ENCODE results near the gene SCOC. TPM values are rescaled to one million over a fixed set of nuclear protein-coding genes. Genes with fewer than 3 reads are reported as not detected.
A peak's percentile ranks its signal among the peaks of the same experiment; 100 is the strongest.

SCOC gene
- total RNA-seq, 1 donor from 2014 or later = 64.1 TPM

DNA sequence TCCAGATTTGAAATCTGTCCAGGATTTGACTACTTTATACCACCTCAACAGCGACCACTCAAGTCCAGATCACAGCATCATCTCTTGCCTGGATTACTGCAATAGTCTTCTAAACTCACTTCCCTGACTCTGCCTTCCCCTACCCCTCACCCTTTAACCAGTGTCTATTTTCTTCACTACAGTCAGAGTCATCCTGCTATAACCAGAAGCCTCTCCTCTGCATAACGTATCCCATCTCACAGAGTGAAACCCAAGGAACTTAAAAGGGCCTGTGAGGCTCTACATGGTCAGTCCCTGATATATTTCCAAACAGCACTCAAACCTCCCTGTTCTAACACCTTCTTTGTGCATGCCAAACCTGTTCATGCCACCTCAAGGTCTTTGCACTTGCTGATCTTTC, 40.7 kb upstream of the SCOC start:
- TF ChIP-seq, protein P1, sequence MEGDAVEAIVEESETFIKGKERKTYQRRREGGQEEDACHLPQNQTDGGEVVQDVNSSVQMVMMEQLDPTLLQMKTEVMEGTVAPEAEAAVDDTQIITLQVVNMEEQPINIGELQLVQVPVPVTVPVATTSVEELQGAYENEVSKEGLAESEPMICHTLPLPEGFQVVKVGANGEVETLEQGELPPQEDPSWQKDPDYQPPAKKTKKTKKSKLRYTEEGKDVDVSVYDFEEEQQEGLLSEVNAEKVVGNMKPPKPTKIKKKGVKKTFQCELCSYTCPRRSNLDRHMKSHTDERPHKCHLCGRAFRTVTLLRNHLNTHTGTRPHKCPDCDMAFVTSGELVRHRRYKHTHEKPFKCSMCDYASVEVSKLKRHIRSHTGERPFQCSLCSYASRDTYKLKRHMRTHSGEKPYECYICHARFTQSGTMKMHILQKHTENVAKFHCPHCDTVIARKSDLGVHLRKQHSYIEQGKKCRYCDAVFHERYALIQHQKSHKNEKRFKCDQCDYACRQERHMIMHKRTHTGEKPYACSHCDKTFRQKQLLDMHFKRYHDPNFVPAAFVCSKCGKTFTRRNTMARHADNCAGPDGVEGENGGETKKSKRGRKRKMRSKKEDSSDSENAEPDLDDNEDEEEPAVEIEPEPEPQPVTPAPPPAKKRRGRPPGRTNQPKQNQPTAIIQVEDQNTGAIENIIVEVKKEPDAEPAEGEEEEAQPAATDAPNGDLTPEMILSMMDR (IDR thresholded peaks at IDR 0.05; ENCODE audit: insufficient read depth, low read length, poor library complexity, severe bottlenecking) = no peak
- Histone ChIP-seq H3K27me3 (ENCODE audit: control insufficient read depth, insufficient read depth, low read length) (no peaks in the 10 kb centered on the region), H3K36me3 (ENCODE audit: control insufficient read depth, insufficient read depth, low read length) (no peaks in the 10 kb centered on the region), H3K4me3 (ENCODE audit: low read depth, low read length) (no peak overlapping the region)
- no peak for DNase-seq (ENCODE audit: low read depth)

DNA sequence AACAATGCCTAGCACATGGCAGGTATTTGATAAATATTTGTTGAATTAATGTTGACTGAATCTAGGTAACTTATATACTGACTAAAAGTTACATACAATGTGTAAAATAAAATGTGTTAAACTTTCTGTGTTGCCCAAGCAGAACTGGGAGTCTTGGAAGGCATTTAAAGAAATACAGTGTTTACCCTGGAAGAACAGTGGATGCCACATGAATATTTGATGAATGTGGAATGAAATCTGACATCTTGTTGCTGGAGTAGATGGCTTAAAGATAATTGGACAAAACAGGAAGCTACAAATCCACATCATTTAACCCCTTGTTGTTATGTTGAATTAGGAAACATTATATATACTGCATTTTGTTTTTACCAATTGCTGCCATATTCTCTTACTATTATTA, 39.9 kb upstream of the SCOC start:
- H3K27me3 ChIP-seq (ENCODE audit: control insufficient read depth, insufficient read depth, low read length) = no peaks in the 10 kb centered on the region
- TF ChIP-seq, protein P1 (IDR thresholded peaks at IDR 0.05; ENCODE audit: insufficient read depth, low read length, poor library complexity, severe bottlenecking) = no peak
- no peak for DNase-seq (ENCODE audit: low read depth)
- H3K4me3 ChIP-seq (ENCODE audit: low read depth, low read length) = no peak overlapping the region
- H3K36me3 ChIP-seq (ENCODE audit: control insufficient read depth, insufficient read depth, low read length) = no peaks in the 10 kb centered on the region

DNA sequence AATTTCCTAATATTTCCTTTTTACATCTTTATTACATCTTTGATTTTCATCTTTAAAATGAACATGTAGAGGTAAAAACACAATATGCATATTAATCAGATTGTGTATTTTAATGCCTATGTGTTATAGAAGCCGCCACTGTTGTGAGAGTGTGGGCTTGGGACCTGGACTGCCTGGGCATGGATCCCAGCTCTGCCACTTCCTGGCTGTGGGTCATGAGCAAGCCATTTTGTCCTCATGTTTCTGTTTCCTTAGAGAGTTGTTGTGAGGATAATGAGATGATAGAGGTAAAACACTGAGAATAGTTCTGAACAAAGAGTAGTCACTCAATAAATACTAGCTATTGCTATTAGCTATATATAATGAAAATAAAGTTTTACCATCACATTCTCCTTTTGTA, 38.4 kb upstream of the SCOC start:
- TF ChIP-seq, protein P1 (IDR thresholded peaks at IDR 0.05; ENCODE audit: insufficient read depth, low read length, poor library complexity, severe bottlenecking) = no peak
- no peak for DNase-seq (ENCODE audit: low read depth)
- H3K4me3 ChIP-seq (ENCODE audit: low read depth, low read length) = no peak overlapping the region
- H3K36me3 ChIP-seq (ENCODE audit: control insufficient read depth, insufficient read depth, low read length) = no peaks in the 10 kb centered on the region
- no peaks in the 10 kb centered on the region for H3K27me3 ChIP-seq (ENCODE audit: control insufficient read depth, insufficient read depth, low read length)

DNA sequence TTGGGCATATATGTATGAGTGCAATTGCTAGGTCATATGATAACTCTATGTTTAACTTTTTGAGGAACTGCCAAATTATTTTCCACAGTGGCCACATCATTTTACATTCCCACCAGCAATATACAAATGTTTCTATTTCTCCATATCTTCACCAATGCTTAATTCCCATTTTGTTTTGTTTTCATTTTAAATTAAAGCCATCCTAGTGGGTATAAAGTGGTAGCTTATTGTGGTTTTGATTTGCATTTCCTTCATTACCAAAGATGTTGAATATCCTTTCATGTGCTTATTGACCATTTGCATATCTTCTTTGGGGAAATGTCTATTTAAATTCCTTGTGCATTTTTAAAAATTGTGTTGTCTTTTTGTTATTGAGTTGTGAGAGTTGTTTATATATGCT, 36.7 kb upstream of the SCOC start:
- no peak for DNase-seq (ENCODE audit: low read depth)
- TF ChIP-seq, protein P1 (IDR thresholded peaks at IDR 0.05; ENCODE audit: insufficient read depth, low read length, poor library complexity, severe bottlenecking) = no peak
- Histone ChIP-seq H3K36me3 (ENCODE audit: control insufficient read depth, insufficient read depth, low read length) (no peaks in the 10 kb centered on the region), H3K27me3 (ENCODE audit: control insufficient read depth, insufficient read depth, low read length) (no peaks in the 10 kb centered on the region), H3K4me3 (ENCODE audit: low read depth, low read length) (no peak overlapping the region)

DNA sequence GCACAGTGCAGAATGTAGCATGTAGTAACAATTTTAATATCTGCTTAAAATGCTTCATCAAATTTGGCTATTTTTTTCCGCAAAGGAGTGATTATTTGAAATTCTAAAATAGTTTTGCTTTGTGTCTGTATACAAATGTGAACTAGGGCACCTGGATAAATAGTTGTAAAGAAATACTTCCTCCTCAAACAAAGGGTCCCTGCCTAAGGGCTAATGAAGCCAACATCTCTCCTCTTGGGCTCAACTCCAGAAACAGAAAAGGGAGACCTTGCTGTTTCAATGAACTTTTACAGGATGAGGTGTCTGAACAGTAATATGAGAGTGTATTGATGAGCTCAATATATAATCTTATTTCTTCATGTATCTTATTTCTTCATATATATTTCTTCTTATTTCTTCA, 30.8 kb upstream of the SCOC start:
- no peak for DNase-seq (ENCODE audit: low read depth)
- H3K4me3 ChIP-seq (ENCODE audit: low read depth, low read length) = no peak overlapping the region
- no peaks in the 10 kb centered on the region for H3K36me3 ChIP-seq (ENCODE audit: control insufficient read depth, insufficient read depth, low read length)
- TF ChIP-seq, protein P1 (IDR thresholded peaks at IDR 0.05; ENCODE audit: insufficient read depth, low read length, poor library complexity, severe bottlenecking) = no peak
- no peaks in the 10 kb centered on the region for H3K27me3 ChIP-seq (ENCODE audit: control insufficient read depth, insufficient read depth, low read length)

DNA sequence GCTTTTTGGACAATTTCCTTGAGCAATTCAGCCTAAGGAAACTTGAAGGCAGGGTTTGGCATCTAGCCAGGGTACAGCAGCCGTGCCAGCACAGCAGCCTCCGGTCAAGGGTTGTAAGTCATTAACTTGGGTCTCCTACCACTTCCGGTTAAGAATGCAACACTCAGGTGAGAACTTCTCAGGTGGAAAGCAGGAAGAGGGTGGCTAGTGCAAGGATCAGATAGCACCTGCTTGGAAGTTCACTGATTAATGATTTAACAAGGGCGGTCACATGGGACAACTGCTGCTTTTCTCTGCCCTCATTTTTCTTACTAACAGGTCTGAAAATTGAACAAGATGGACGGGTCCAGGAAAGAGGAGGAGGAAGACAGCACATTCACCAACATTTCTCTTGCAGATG, 30.1 kb upstream of the SCOC start:
- TF ChIP-seq, protein P1 (IDR thresholded peaks at IDR 0.05; ENCODE audit: insufficient read depth, low read length, poor library complexity, severe bottlenecking) = no peak
- Histone ChIP-seq H3K36me3 (ENCODE audit: control insufficient read depth, insufficient read depth, low read length) (no peaks in the 10 kb centered on the region), H3K27me3 (ENCODE audit: control insufficient read depth, insufficient read depth, low read length) (no peaks in the 10 kb centered on the region), H3K4me3 (ENCODE audit: low read depth, low read length) (no peak overlapping the region)
- peak; percentile 87 for DNase-seq (ENCODE audit: low read depth)

Data from kidney epithelial cell (primary cell).